Keratinocyte (primary cell): ENCODE results near the gene ASB12. TPM values are rescaled to one million over a fixed set of nuclear protein-coding genes. Genes with fewer than 3 reads are reported as not detected.

Experiments
- DNase-seq: peaks from one replicate; pipeline ENCODE4 v3.0.0-alpha.2; 2011; ENCODE audit warnings: low read depth, missing footprints, low spot score
- FAIRE-seq: peaks from 2 replicates; lab custom pipeline; 2011; peaks lifted over from hg19 to GRCh38; lab: Jason Lieb, UNC
- H2AFZ ChIP-seq: 2 replicates; pipeline ENCODE4 v1.6.0; 2012; ENCODE audit warnings: low read length, control low read depth, inconsistent platforms; ENCODE audit not compliant: control insufficient read depth
- H3K27ac ChIP-seq: 2 replicates; pipeline ENCODE4 v1.5.1; 2011; ENCODE audit warnings: low read length; ENCODE audit not compliant: control insufficient read depth, insufficient read depth
- H3K27me3 ChIP-seq: 3 replicates; pipeline ENCODE4 v1.6.0; 2011; ENCODE audit warnings: low read length; ENCODE audit not compliant: control insufficient read depth, insufficient read depth; ENCODE audit errors: extremely low read depth
- H3K36me3 ChIP-seq, 2 experiments: 2 replicates in 1 of 2; 3 replicates in 1 of 2; pipeline ENCODE4 v1.5.1; 2011; ENCODE audit warnings: low read length in 2 of 2, mild to moderate bottlenecking in 1 of 2; ENCODE audit not compliant: control insufficient read depth in 2 of 2, insufficient read depth in 2 of 2; ENCODE audit errors: extremely low read depth in 1 of 2
- H3K4me1 ChIP-seq: 3 replicates; pipeline ENCODE4 v1.5.1; 2011; ENCODE audit warnings: low read length; ENCODE audit not compliant: control insufficient read depth, insufficient read depth; ENCODE audit errors: extremely low read depth
- H3K4me2 ChIP-seq: 3 replicates; pipeline ENCODE4 v1.6.0; 2011; ENCODE audit warnings: low read depth, low read length; ENCODE audit not compliant: control insufficient read depth, insufficient read depth; ENCODE audit errors: extremely low read depth
- H3K4me3 ChIP-seq, 3 experiments: fragments of 200-600 bp in 1 of 3; sonication (generic) in 1 of 3; 2 replicates in 2 of 3; 3 replicates in 1 of 3; pipeline ENCODE4 v1.5.1; 2011 to 2016; ENCODE audit warnings: low read length in 3 of 3, mild to moderate bottlenecking in 3 of 3, control low read depth in 2 of 3, inconsistent platforms in 1 of 3, low read depth in 1 of 3, mixed read lengths in 1 of 3, mixed run types in 1 of 3, moderate library complexity in 1 of 3; ENCODE audit not compliant: control insufficient read depth in 2 of 3, insufficient read depth in 2 of 3; ENCODE audit errors: extremely low read depth in 1 of 3
- H3K79me2 ChIP-seq: 2 replicates; pipeline ENCODE4 v1.6.0; 2012; ENCODE audit warnings: low read length; ENCODE audit not compliant: control insufficient read depth, insufficient read depth
- H3K9ac ChIP-seq: 3 replicates; pipeline ENCODE4 v1.6.0; 2011; ENCODE audit warnings: low read length; ENCODE audit not compliant: control insufficient read depth, insufficient read depth; ENCODE audit errors: extremely low read depth
- H3K9me1 ChIP-seq: 3 replicates; pipeline ENCODE4 v1.6.0; 2011; ENCODE audit warnings: low read length; ENCODE audit not compliant: control insufficient read depth, insufficient read depth; ENCODE audit errors: extremely low read depth
- H3K9me3 ChIP-seq: 2 replicates; pipeline ENCODE4 v1.5.1; 2012; ENCODE audit warnings: low read depth, low read length; ENCODE audit not compliant: control insufficient read depth
- H4K20me1 ChIP-seq: 3 replicates; pipeline ENCODE4 v1.6.0; 2011; ENCODE audit warnings: low read length; ENCODE audit not compliant: control insufficient read depth, insufficient read depth; ENCODE audit errors: extremely low read depth
- CTCF ChIP-seq, 3 experiments: IDR thresholded peaks in 1 of 3; conservative IDR thresholded peaks in 1 of 3; optimal IDR thresholded peaks in 1 of 3; 2 replicates in 2 of 3; 3 replicates in 1 of 3; pipeline versions ENCODE3 to v1.5.1; 2011; ENCODE audit warnings: low read length in 3 of 3, mild to moderate bottlenecking in 3 of 3, moderate library complexity in 2 of 3, control low read depth in 1 of 3, inconsistent platforms in 1 of 3; ENCODE audit not compliant: insufficient read depth in 2 of 3; ENCODE audit errors: extremely low read depth in 1 of 3
- EZH2 ChIP-seq: IDR thresholded peaks from one replicate; pipeline ENCODE4 v1.6.1; 2012; ENCODE audit warnings: inconsistent platforms, mild to moderate bottlenecking, low read length, moderate library complexity
- dilution Hi-C: fragments of 300-500 bp; cut with MboI; formaldehyde crosslinking; loops from one replicate; pipeline ENCODE4 v1.7.0; 2020; ENCODE audit warnings: low sequenced_read_pairs; ENCODE audit not compliant: extremely low pct_ligation_motif_present
- polyA plus RNA-seq, 5 experiments: library from polyadenylated mRNA; depleted of rRNA in 3 of 5; stranded (reverse) in 3 of 5; stranded (forward) in 1 of 5; unstranded in 1 of 5; fragments of >200 nt; gene quantifications; 1 replicate in 1 of 5; 2 replicates in 3 of 5; 3 replicates in 1 of 5; pipeline versions ENCODE4 v1.2.1 to v1.2.3, GENCODE V29; 2011 to 2012; ENCODE audit warnings: missing spikeins in 2 of 5, low read depth in 1 of 5, low replicate concordance in 1 of 5

The ASB12 gene
- polyA plus RNA-seq, 1 donor (not counting 4 experiments of a cell fraction or from before 2014, with no cell fraction given): not detected

- dilution Hi-C loops: no loop called here
- no peaks in the 10 kb centered on the region for H3K36me3 ChIP-seq
- H3K27ac ChIP-seq: no peak overlapping the region
- TF ChIP-seq EZH2 (no peak), CTCF (optimal IDR thresholded peaks at IDR 0.05 in 1 of 3, IDR thresholded peaks at IDR 0.05 in 1 of 3, conservative IDR thresholded peaks at IDR 0.05 in 1 of 3; ENCODE audit: extremely low read depth in 1 of 3, insufficient read depth in 2 of 3, low read length in 3 of 3) (no peak)
- H3K4me2 ChIP-seq: no peak overlapping the region
- no peaks in the 10 kb centered on the region for H4K20me1 ChIP-seq
- DNase-seq: no peak
- no peaks in the 10 kb centered on the region for H3K9me3 ChIP-seq
- H3K9ac ChIP-seq: no peak overlapping the region
- no peaks in the 10 kb centered on the region for H3K27me3 ChIP-seq
- no peak for FAIRE-seq
- no peaks in the 10 kb centered on the region for H3K4me1 ChIP-seq
- H3K79me2 ChIP-seq: no peaks in the 10 kb centered on the region
- H2AFZ ChIP-seq: no peak overlapping the region
- no peak overlapping the region for H3K4me3 ChIP-seq
- no peaks in the 10 kb centered on the region for H3K9me1 ChIP-seq
Measured at GRCh38 chrX:64184396-64184795, 46.0 kb downstream of the ASB12 start.

- Histone ChIP-seq H2AFZ (no peak overlapping the region), H3K36me3 (no peaks in the 10 kb centered on the region), H3K4me2 (no peak overlapping the region), H3K4me1 (no peaks in the 10 kb centered on the region), H3K27me3 (no peaks in the 10 kb centered on the region), H3K27ac (no peak overlapping the region), H3K9me3 (no peaks in the 10 kb centered on the region), H3K9me1 (no peaks in the 10 kb centered on the region), H3K79me2 (no peaks in the 10 kb centered on the region), H3K4me3 (no peak overlapping the region), H4K20me1 (no peaks in the 10 kb centered on the region), H3K9ac (no peak overlapping the region)
- dilution Hi-C loops: no loop called here
- TF ChIP-seq CTCF (optimal IDR thresholded peaks at IDR 0.05 in 1 of 3, IDR thresholded peaks at IDR 0.05 in 1 of 3, conservative IDR thresholded peaks at IDR 0.05 in 1 of 3; ENCODE audit: extremely low read depth in 1 of 3, insufficient read depth in 2 of 3, low read length in 3 of 3) (no peak), EZH2 (no peak)
- FAIRE-seq (no peak), DNase-seq (no peak)
Measured at GRCh38 chrX:64182208-64182607, 48.2 kb downstream of the ASB12 start.
